MM.1S (cell line): Measurements from ENCODE around the gene LRRK1.

Source experiments
- DNase-seq: peaks from one replicate; pipeline ENCODE4 v3.0.0-alpha.2; 2015
- H2AFZ ChIP-seq: fragments of 300-600 bp; sonication (generic); 2 replicates; pipeline ENCODE4 v1.6.0; 2016; ENCODE audit warnings: antibody characterized with exemption, low read length
- H3F3A ChIP-seq: fragments of 300-600 bp; sonication (generic); 2 replicates; pipeline ENCODE4 v1.6.1; 2016; ENCODE audit warnings: mild to moderate bottlenecking, antibody characterized with exemption, low read length, moderate library complexity, mixed read lengths; ENCODE audit not compliant: insufficient read depth
- H3K27ac ChIP-seq: fragments of 300-600 bp; sonication (generic); 2 replicates; pipeline ENCODE4 v1.5.1; 2016; ENCODE audit warnings: mild to moderate bottlenecking, low read length
- H3K27me3 ChIP-seq: fragments of 300-600 bp; sonication (generic); replicated peaks from 2 replicates; pipeline ENCODE4 v1.6.0; 2016; ENCODE audit warnings: low read length; ENCODE audit not compliant: insufficient read depth
- H3K36me3 ChIP-seq: fragments of 300-600 bp; sonication (generic); replicated peaks from 2 replicates; pipeline ENCODE4 v1.6.1; 2016; ENCODE audit warnings: mild to moderate bottlenecking, low read length, mixed read lengths; ENCODE audit not compliant: insufficient read depth
- H3K4me1 ChIP-seq: fragments of 300-600 bp; sonication (generic); 2 replicates; pipeline ENCODE4 v1.6.1; 2016; ENCODE audit warnings: low read length, mixed read lengths
- H3K4me2 ChIP-seq: fragments of 300-600 bp; sonication (generic); 2 replicates; pipeline ENCODE4 v1.6.0; 2016; ENCODE audit warnings: low read depth, low read length
- H3K4me3 ChIP-seq: fragments of 300-600 bp; sonication (generic); 2 replicates; pipeline ENCODE4 v1.5.1; 2016; ENCODE audit warnings: low read length, mixed read lengths
- H3K79me2 ChIP-seq: fragments of 300-600 bp; sonication (generic); 2 replicates; pipeline ENCODE4 v1.6.1; 2016; ENCODE audit warnings: mixed run types, low read length, mixed read lengths
- H3K9ac ChIP-seq: fragments of 300-600 bp; sonication (generic); 2 replicates; pipeline ENCODE4 v1.6.1; 2016; ENCODE audit warnings: low read length, mixed read lengths
- H3K9me2 ChIP-seq: fragments of 300-600 bp; sonication (generic); replicated peaks from 2 replicates; pipeline ENCODE4 v1.6.1; 2016; ENCODE audit warnings: mild to moderate bottlenecking, low read length, mixed read lengths; ENCODE audit not compliant: insufficient read depth
- H3K9me3 ChIP-seq: fragments of 300-600 bp; sonication (generic); replicated peaks from 2 replicates; pipeline ENCODE4 v1.6.1; 2016; ENCODE audit warnings: mild to moderate bottlenecking, low read length, mixed read lengths; ENCODE audit not compliant: insufficient read depth
- H4K20me1 ChIP-seq: fragments of 300-600 bp; sonication (generic); 2 replicates; pipeline ENCODE4 v1.6.1; 2016; ENCODE audit warnings: mild to moderate bottlenecking, low read length, moderate library complexity, mixed read lengths; ENCODE audit not compliant: insufficient read depth
- EZH2 ChIP-seq: fragments of 300-600 bp; sonication (generic); optimal IDR thresholded peaks from 2 replicates; pipeline ENCODE3; 2017; ENCODE audit warnings: low read depth, mild to moderate bottlenecking, antibody characterized with exemption, low read length, mixed read lengths
- EZH2phosphoT487 ChIP-seq: fragments of 300-600 bp; sonication (generic); IDR thresholded peaks from 2 replicates; pipeline ENCODE4 v1.6.1; 2018; ENCODE audit warnings: antibody characterized with exemption, low read length
- TF ChIP-seq, protein P1 (sequence below): fragments of 300-600 bp; sonication (generic); IDR thresholded peaks from 2 replicates; pipeline ENCODE4 v1.5.1; 2016; ENCODE audit warnings: antibody characterized with exemption, low read length, mixed read lengths

The LRRK1 gene

DNA sequence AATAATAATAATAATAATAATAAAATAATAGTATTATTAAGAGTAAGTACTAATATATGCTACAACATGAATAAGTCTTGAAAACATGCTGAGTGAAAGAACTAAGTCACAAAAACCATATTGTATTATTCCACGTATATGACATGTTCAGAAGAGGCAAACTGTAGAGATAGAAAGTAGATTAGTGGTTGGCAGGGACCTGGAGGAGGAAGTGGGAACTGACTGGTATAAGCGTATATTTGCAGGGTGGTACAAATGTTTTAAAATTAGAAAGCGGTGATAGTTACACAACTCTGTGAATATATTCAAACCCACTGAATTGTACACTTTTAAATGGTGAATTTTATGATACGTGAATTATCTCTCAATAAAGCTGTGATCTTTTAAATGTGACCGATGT, 32.8 kb downstream of the LRRK1 start:
- Histone ChIP-seq H2AFZ (no peak overlapping the region), H3F3A (no peaks in the 10 kb centered on the region), H3K4me2 (no peak overlapping the region), H3K36me3 (no peaks in the 10 kb centered on the region), H3K9ac (no peak overlapping the region), H3K9me3 (no peaks in the 10 kb centered on the region), H3K9me2 (no peaks in the 10 kb centered on the region), H3K4me1 (no peaks in the 10 kb centered on the region), H3K4me3 (no peak overlapping the region), H3K27ac (no peak overlapping the region), H4K20me1 (no peaks in the 10 kb centered on the region), H3K79me2 (peaks cover 38% of the 10 kb centered on the region), H3K27me3 (no peaks in the 10 kb centered on the region)
- DNase-seq, result no peak
- TF ChIP-seq, protein P1, sequence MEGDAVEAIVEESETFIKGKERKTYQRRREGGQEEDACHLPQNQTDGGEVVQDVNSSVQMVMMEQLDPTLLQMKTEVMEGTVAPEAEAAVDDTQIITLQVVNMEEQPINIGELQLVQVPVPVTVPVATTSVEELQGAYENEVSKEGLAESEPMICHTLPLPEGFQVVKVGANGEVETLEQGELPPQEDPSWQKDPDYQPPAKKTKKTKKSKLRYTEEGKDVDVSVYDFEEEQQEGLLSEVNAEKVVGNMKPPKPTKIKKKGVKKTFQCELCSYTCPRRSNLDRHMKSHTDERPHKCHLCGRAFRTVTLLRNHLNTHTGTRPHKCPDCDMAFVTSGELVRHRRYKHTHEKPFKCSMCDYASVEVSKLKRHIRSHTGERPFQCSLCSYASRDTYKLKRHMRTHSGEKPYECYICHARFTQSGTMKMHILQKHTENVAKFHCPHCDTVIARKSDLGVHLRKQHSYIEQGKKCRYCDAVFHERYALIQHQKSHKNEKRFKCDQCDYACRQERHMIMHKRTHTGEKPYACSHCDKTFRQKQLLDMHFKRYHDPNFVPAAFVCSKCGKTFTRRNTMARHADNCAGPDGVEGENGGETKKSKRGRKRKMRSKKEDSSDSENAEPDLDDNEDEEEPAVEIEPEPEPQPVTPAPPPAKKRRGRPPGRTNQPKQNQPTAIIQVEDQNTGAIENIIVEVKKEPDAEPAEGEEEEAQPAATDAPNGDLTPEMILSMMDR, result no peak
- TF ChIP-seq EZH2phosphoT487 (no peak), EZH2 (no peak)

DNA sequence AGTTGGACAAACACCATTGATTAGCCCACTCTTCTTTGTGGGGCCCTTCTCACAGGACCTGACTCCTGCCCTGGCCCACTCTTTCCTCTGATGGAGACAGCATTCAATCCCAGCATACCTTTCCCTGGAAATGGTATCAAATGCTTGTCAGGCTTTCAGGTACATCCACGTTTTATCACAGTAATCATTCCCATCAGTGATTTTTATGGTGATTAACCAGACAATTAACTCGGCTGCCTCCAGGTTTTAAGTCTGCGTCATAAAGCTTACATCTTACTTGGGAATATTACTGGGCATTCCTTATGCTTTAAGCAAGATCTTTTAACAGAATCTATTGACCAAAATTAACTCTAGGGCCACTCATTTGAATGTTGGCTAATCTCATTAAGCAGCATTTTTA, 33.4 kb downstream of the LRRK1 start:
- Histone ChIP-seq H3K9me2 (no peaks in the 10 kb centered on the region), H2AFZ (no peak overlapping the region), H3K27ac (no peak overlapping the region), H3K79me2 (peaks cover 43% of the 10 kb centered on the region), H3K4me1 (no peaks in the 10 kb centered on the region), H3K9ac (no peak overlapping the region), H3K9me3 (no peaks in the 10 kb centered on the region), H4K20me1 (no peaks in the 10 kb centered on the region), H3K27me3 (no peaks in the 10 kb centered on the region), H3K4me2 (no peak overlapping the region), H3K4me3 (no peak overlapping the region), H3K36me3 (no peaks in the 10 kb centered on the region), H3F3A (no peaks in the 10 kb centered on the region)
- TF ChIP-seq, protein P1, result no peak
- TF ChIP-seq EZH2 (no peak), EZH2phosphoT487 (no peak)
- DNase-seq, result no peak

DNA sequence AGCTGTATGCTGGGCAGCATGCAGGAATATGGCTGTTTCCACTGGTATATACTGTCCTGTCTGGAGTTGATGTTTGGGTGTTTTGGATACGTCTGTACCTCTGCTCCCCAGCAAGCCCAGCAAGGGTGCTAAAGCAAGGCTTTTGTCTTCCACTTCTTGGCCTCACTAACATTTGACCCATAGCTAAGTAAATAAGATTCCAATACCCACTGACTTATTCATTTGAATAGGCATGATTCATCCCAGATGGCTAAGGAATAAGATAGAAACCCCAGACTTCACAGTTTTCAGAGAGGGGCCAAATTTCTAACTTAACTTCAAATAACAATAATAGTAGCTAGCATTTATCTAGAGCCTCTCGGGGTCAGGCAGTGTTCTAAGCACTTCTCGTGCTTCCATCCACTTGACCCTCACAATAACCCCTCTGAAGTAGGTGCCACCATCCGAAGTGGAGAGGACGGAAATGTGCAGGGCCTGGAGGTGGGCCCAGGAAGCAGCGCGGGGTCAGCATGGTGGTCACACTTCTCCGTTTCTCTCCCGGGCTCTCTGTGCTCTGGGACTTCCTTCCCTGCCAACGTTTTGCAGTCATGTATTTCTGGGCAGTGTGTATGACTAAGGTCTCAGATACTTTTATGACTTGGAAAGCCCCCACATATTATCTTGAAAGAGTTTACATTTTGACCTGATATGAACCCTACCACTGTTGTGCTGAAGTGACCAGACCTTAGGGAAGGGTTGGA, 39.3 kb downstream of the LRRK1 start:
- H3K27ac ChIP-seq, result no peak overlapping the region
- no peak for DNase-seq

More for the DNA sequence above, 39.3 kb downstream of the LRRK1 start:
- no peaks in the 10 kb centered on the region for H3K4me1 ChIP-seq
- H2AFZ ChIP-seq, result no peak overlapping the region
- H3K79me2 ChIP-seq, result peaks cover 81% of the 10 kb centered on the region
- no peaks in the 10 kb centered on the region for H4K20me1 ChIP-seq
- H3K9ac ChIP-seq, result no peak overlapping the region
- no peaks in the 10 kb centered on the region for H3K27me3 ChIP-seq
- H3K4me2 ChIP-seq, result no peak overlapping the region
- H3K9me2 ChIP-seq, result no peaks in the 10 kb centered on the region
- H3F3A ChIP-seq, result no peaks in the 10 kb centered on the region
- H3K36me3 ChIP-seq, result no peaks in the 10 kb centered on the region
- no peak overlapping the region for H3K4me3 ChIP-seq
- no peaks in the 10 kb centered on the region for H3K9me3 ChIP-seq
- TF ChIP-seq EZH2phosphoT487, result no peak
- TF ChIP-seq EZH2, result no peak
- TF ChIP-seq, protein P1, result no peak
